Esophagus muscularis mucosa (tissue), 4 donors: Measurements from ENCODE around the gene LGR5.

Experiments used
- CTCF ChIP-seq, 3 experiments: fragments of 200-600 bp in 2 of 3; fragments of 450-650 bp in 1 of 3; sonication (generic) in 2 of 3; IDR thresholded peaks; one replicate each; pipeline ENCODE4 v1.5.1; 2017 to 2019; ENCODE audit warnings: antibody characterized with exemption in 3 of 3, mild to moderate bottlenecking in 2 of 3, moderate library complexity in 1 of 3
- EP300 ChIP-seq: sonication (generic); formaldehyde crosslinking; IDR thresholded peaks from one replicate; pipeline ENCODE4 v1.6.1; 2017; ENCODE audit warnings: antibody characterized with exemption
- POLR2A ChIP-seq: fragments of 450-650 bp; IDR thresholded peaks from one replicate; pipeline ENCODE4 v1.6.1; 2017; ENCODE audit warnings: antibody characterized with exemption, moderate library complexity, mild to moderate bottlenecking, low read depth
- POLR2AphosphoS5 ChIP-seq, 2 donors: sonication (generic); formaldehyde crosslinking; IDR thresholded peaks; one replicate each; pipeline ENCODE4 v1.6.1; 2017; ENCODE audit warnings: antibody characterized with exemption in 2 of 2

GRCh38 chr12:71478270-71478669, 38.7 kb downstream of the LGR5 start:
- TF ChIP-seq CTCF (IDR thresholded peaks at IDR 0.05) (no peak), POLR2A (no peak), POLR2AphosphoS5 (IDR thresholded peaks at IDR 0.05) (no peak), EP300 (no peak)
